PC-3 (cell line): ENCODE results near the gene HINFP. TPM values are rescaled to one million over a fixed set of nuclear protein-coding genes. Genes with fewer than 3 reads are reported as not detected.

Source experiments
- ATAC-seq: fragments of 200-7000 bp; cut with Tn5 transposase; 2 replicates; pipeline ENCODE4 v1.9.1; 2020; ENCODE audit warnings: mild to moderate bottlenecking, moderate library complexity
- BruUV-seq: library from RNA; stranded (reverse); fragments of 400-500 nt; replicated peaks from 2 replicates; lab custom pipeline; 2021; lab: Mats Ljungman, UMichigan
- CTCF ChIA-PET: fragments of 300-600 bp; sonication (Branson Sonifier 250); formaldehyde crosslinking; loops from one replicate; lab custom pipeline; 2022; ENCODE audit warnings: antibody characterized with exemption; lab: Charles Lee
- POLR2A ChIA-PET: fragments of 300-600 bp; sonication (Branson Sonifier 250); formaldehyde crosslinking; loops from one replicate; lab custom pipeline; 2022; ENCODE audit warnings: antibody characterized with exemption; ENCODE audit not compliant: unreplicated experiment; lab: Charles Lee
- DNase-seq: peaks from one replicate; pipeline ENCODE4 v3.0.0-alpha.2; 2015
- H2AFZ ChIP-seq: fragments of 300-600 bp; sonication (generic); 2 replicates; pipeline ENCODE4 v1.6.0; 2016; ENCODE audit warnings: antibody characterized with exemption, low read length
- H3F3A ChIP-seq: fragments of 300-600 bp; sonication (generic); one replicate; pipeline ENCODE4 v1.6.0; 2017; ENCODE audit warnings: antibody characterized with exemption, low read length, control low read depth, mild to moderate bottlenecking; ENCODE audit not compliant: unreplicated experiment
- H3K27ac ChIP-seq: fragments of 300-600 bp; sonication (generic); 2 replicates; pipeline ENCODE4 v1.5.1; 2016; ENCODE audit warnings: mild to moderate bottlenecking, low read length
- H3K27me3 ChIP-seq: fragments of 300-600 bp; sonication (generic); 2 replicates; pipeline ENCODE4 v1.6.1; 2016; ENCODE audit warnings: low read length, mixed read lengths
- H3K36me3 ChIP-seq: fragments of 300-600 bp; sonication (generic); 2 replicates; pipeline ENCODE4 v1.6.1; 2016; ENCODE audit warnings: low read depth, mixed run types, low read length, mixed read lengths
- H3K4me1 ChIP-seq: fragments of 300-600 bp; sonication (generic); 2 replicates; pipeline ENCODE4 v1.5.1; 2016; ENCODE audit warnings: low read length; ENCODE audit not compliant: insufficient read depth
- H3K4me2 ChIP-seq: fragments of 300-600 bp; sonication (generic); 2 replicates; pipeline ENCODE4 v1.6.0; 2016; ENCODE audit warnings: low read length
- H3K4me3 ChIP-seq: fragments of 300-600 bp; sonication (generic); 2 replicates; pipeline ENCODE4 v1.5.1; 2016; ENCODE audit warnings: mild to moderate bottlenecking, low read length, mixed read lengths
- H3K79me2 ChIP-seq: fragments of 300-600 bp; sonication (generic); 2 replicates; pipeline ENCODE4 v1.6.1; 2017; ENCODE audit warnings: low read length, mixed read lengths
- H3K9ac ChIP-seq: fragments of 300-600 bp; sonication (generic); 2 replicates; pipeline ENCODE4 v1.6.0; 2016; ENCODE audit warnings: mild to moderate bottlenecking, low read length
- H3K9me2 ChIP-seq: fragments of 300-600 bp; sonication (generic); replicated peaks from 2 replicates; pipeline ENCODE4 v1.6.1; 2016; ENCODE audit warnings: mixed run types, low read length, mixed read lengths
- H3K9me3 ChIP-seq: fragments of 300-600 bp; sonication (generic); 2 replicates; pipeline ENCODE4 v1.6.1; 2016; ENCODE audit warnings: low read length, mixed read lengths
- H4K20me1 ChIP-seq: fragments of 300-600 bp; sonication (generic); 2 replicates; pipeline ENCODE4 v1.6.1; 2016; ENCODE audit warnings: low read length, mixed read lengths
- CTCF ChIP-seq: fragments of 300-600 bp; sonication (generic); conservative IDR thresholded peaks from 2 replicates; pipeline ENCODE4 v1.5.1; 2017; ENCODE audit warnings: antibody characterized with exemption, low read depth, mild to moderate bottlenecking, low read length
- EZH2 ChIP-seq: fragments of 300-600 bp; sonication (generic); IDR thresholded peaks from one replicate; pipeline ENCODE4 v1.6.1; 2017; ENCODE audit warnings: antibody characterized with exemption, mild to moderate bottlenecking, low read length; ENCODE audit not compliant: unreplicated experiment
- EZH2phosphoT487 ChIP-seq: fragments of 300-600 bp; sonication (generic); IDR thresholded peaks from 2 replicates; pipeline ENCODE4 v1.6.1; 2018; ENCODE audit warnings: mild to moderate bottlenecking, antibody characterized with exemption, low read length, borderline replicate concordance
- intact Hi-C: fragments of 100-400 bp; cut with micrococcal nuclease; formaldehyde crosslinking; loops from 2 replicates; pipeline ENCODE4 v1.9.0; 2023
- total RNA-seq: library from RNA; depleted of rRNA; stranded (reverse); fragments of >200 nt; gene quantifications from 2 replicates; pipeline ENCODE4 v1.2.3, GENCODE V29; 2014

The HINFP gene
- total RNA-seq, 1 experiment from 2014 or later = 24.7 TPM

GRCh38 chr11:119116235-119116594 is 5.2 kb upstream of the HINFP start:
- Histone ChIP-seq H3K9ac (no peak overlapping the region), H3K4me3 (no peak overlapping the region), H3K36me3 (peaks cover 27% of the 10 kb centered on the region; the same call in 1 of the 2 replicates), H3K79me2 (no peaks in the 10 kb centered on the region), H4K20me1 (no peaks in the 10 kb centered on the region), H3K4me2 (no peak overlapping the region), H2AFZ (no peak overlapping the region), H3K9me3 (no peaks in the 10 kb centered on the region), H3K9me2 (no peaks in the 10 kb centered on the region), H3K4me1 (peaks cover 10% of the 10 kb centered on the region), H3K27me3 (no peaks in the 10 kb centered on the region), H3F3A (no peaks in the 10 kb centered on the region), H3K27ac (no peak overlapping the region)
- POLR2A ChIA-PET = no interaction called here
- CTCF ChIA-PET = no interaction called here
- DNase-seq (no peak), ATAC-seq (no peak)
- intact Hi-C loops = no loop called here
- no TSS peak for BruUV-seq
- TF ChIP-seq EZH2phosphoT487 (no peak), EZH2 (no peak), CTCF (no peak)

- DNase-seq (no peak), ATAC-seq (no peak)
- intact Hi-C loops = no loop called here
- CTCF ChIA-PET = no interaction called here
- Histone ChIP-seq H2AFZ (no peak overlapping the region), H3K4me2 (no peak overlapping the region), H3K9ac (no peak overlapping the region), H4K20me1 (no peaks in the 10 kb centered on the region), H3F3A (no peaks in the 10 kb centered on the region), H3K9me2 (no peaks in the 10 kb centered on the region), H3K79me2 (peaks cover 2% of the 10 kb centered on the region), H3K4me1 (peaks cover 10% of the 10 kb centered on the region), H3K27ac (no peak overlapping the region), H3K4me3 (no peak overlapping the region), H3K27me3 (no peaks in the 10 kb centered on the region), H3K36me3 (peaks cover 25% of the 10 kb centered on the region; the same call in 1 of the 2 replicates), H3K9me3 (no peaks in the 10 kb centered on the region)
- POLR2A ChIA-PET = no interaction called here
- BruUV-seq = no TSS peak
- no peak for TF ChIP-seq EZH2
- TF ChIP-seq EZH2phosphoT487 = no peak
- TF ChIP-seq CTCF = no peak
Observed at GRCh38 chr11:119116601-119117000, 4.8 kb upstream of the HINFP start.

- no peak for TF ChIP-seq EZH2
- no peak for TF ChIP-seq EZH2phosphoT487
- TF ChIP-seq CTCF = no peak
- H3K4me1 ChIP-seq = peaks cover 10% of the 10 kb centered on the region
- no peak for DNase-seq
- no peaks in the 10 kb centered on the region for H4K20me1 ChIP-seq
- H3K79me2 ChIP-seq = peaks cover 8% of the 10 kb centered on the region
- CTCF ChIA-PET = no interaction called here
- POLR2A ChIA-PET = no interaction called here
- H3F3A ChIP-seq = no peaks in the 10 kb centered on the region
- no peaks in the 10 kb centered on the region for H3K9me2 ChIP-seq
- no peak overlapping the region for H3K27ac ChIP-seq
- H3K4me2 ChIP-seq = no peak overlapping the region
- H3K9me3 ChIP-seq = no peaks in the 10 kb centered on the region
- no peak overlapping the region for H2AFZ ChIP-seq
- no peak for ATAC-seq
- no peaks in the 10 kb centered on the region for H3K27me3 ChIP-seq
- no peak overlapping the region for H3K9ac ChIP-seq
- H3K4me3 ChIP-seq = no peak overlapping the region
- intact Hi-C loops = no loop called here
- no TSS peak for BruUV-seq
- peaks cover 20% of the 10 kb centered on the region; the same call in 1 of the 2 replicates for H3K36me3 ChIP-seq
Observed at GRCh38 chr11:119117004-119117706, 4.2 kb upstream of the HINFP start.
